Astrocyte (in vitro differentiated cells and primary cell): ENCODE data around the gene APLP2.

Experiments used
- EZH2 ChIP-seq: IDR thresholded peaks from 2 replicates; pipeline ENCODE4 v1.6.1; 2012; ENCODE audit warnings: mild to moderate bottlenecking, low read length, inconsistent platforms; ENCODE audit not compliant: insufficient read depth
- TF ChIP-seq, protein P1 (sequence below): IDR thresholded peaks from 2 replicates; pipeline ENCODE4 v1.5.1; 2011; ENCODE audit warnings: low read depth, mild to moderate bottlenecking, inconsistent platforms, low read length, moderate library complexity; ENCODE audit not compliant: insufficient read depth

GRCh38 chr11:130077671-130078070 lies 8.0 kb downstream of the APLP2 start:
- TF ChIP-seq, protein P1, sequence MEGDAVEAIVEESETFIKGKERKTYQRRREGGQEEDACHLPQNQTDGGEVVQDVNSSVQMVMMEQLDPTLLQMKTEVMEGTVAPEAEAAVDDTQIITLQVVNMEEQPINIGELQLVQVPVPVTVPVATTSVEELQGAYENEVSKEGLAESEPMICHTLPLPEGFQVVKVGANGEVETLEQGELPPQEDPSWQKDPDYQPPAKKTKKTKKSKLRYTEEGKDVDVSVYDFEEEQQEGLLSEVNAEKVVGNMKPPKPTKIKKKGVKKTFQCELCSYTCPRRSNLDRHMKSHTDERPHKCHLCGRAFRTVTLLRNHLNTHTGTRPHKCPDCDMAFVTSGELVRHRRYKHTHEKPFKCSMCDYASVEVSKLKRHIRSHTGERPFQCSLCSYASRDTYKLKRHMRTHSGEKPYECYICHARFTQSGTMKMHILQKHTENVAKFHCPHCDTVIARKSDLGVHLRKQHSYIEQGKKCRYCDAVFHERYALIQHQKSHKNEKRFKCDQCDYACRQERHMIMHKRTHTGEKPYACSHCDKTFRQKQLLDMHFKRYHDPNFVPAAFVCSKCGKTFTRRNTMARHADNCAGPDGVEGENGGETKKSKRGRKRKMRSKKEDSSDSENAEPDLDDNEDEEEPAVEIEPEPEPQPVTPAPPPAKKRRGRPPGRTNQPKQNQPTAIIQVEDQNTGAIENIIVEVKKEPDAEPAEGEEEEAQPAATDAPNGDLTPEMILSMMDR = no peak
- no peak for TF ChIP-seq EZH2
